HT1080 (cell line): Measurements from ENCODE around the gene MAN2A2. TPM values are rescaled to one million over a fixed set of nuclear protein-coding genes. Genes with fewer than 3 reads are reported as not detected.
"Not testable (repeated sequence)": the region's sequence is repeated elsewhere in the genome, so short reads cannot be mapped to it uniquely, and the experiment has no call there.

Experiments used
- DNase-seq: peaks from one replicate; pipeline ENCODE4 v3.0.0-alpha.2; 2015; ENCODE audit warnings: low read depth
- total RNA-seq: library from RNA; depleted of rRNA; stranded (reverse); fragments of >200 nt; shearing (Covaris generic); gene quantifications from 2 replicates; pipeline ENCODE4 v1.2.3, GENCODE V29; 2014

Gene MAN2A2
- total RNA-seq, 1 experiment from 2014 or later, result 12.5 TPM

DNA sequence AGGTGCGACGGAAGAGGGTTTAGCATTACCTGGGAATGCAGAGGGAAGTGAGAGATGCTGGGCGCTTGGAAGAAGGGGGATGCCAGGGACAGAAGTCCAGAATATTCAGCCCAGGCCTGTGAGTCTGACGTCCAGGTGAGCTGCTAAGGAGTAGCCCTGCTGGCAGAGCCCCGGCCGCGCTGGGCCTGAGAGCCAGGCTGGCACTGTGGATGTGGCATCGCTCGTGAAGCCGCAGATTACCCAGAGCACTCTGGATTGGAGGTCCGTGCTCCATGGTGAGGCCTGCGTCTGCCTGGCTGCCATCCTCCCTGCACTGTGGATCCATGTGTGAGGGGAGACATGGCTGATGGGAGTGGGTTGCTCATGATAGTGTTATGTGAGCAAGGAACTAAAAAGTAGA, 14.5 kb downstream of the MAN2A2 start:
- DNase-seq, result no peak

GRCh38 chr15:90918034-90918788, 15.1 kb downstream of the MAN2A2 start:
- no peak for DNase-seq

GRCh38 chr15:90918835-90919234, 15.7 kb downstream of the MAN2A2 start:
- no peak for DNase-seq

DNA sequence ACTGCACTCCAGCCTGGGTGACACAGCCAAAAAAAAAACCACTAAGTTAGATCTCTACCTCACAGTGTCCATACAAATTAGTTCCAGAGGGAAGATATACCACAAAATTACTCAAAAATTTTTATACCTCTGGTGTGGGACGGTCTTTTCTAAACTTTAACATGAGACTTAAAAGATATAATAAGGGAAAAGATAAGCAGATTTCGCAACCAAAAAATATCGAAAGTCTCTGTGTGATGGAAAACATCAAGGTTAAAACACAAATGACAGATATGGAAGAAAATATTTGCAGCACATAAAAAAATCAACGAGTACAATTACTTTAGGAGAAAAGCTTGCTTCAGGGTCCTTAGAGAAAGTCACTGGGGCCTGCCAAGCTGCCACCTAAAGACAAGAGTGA, 18.8 kb downstream of the MAN2A2 start:
- DNase-seq, result no peak

- not testable (repeated sequence) for DNase-seq
Observed at GRCh38 chr15:90922712-90923322, 19.7 kb downstream of the MAN2A2 start.

DNA sequence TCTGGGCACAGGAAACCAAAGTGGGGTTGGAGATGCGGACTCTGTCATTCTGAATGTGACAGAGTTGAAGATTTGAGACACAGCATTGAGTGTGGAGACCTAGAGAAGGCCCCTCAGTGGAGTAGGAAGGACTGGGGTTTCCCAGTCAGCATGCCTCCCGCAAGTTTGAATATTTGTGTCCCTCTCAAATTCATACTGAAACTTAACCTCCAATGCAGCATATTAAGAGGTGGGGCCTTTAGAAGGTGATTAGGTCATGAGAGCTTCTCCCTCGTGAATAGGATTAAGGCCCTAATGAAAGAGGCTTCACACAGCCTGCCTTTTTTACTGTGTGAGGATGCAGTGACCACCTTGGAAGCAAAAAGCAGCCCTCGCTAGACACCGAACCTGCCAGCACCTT, 21.3 kb downstream of the MAN2A2 start:
- no peak for DNase-seq

- not testable (repeated sequence) for DNase-seq
Observed at GRCh38 chr15:90926766-90927165, 23.7 kb downstream of the MAN2A2 start.

- not testable (repeated sequence) for DNase-seq
Observed at GRCh38 chr15:90928106-90928505, 25.0 kb downstream of the MAN2A2 start.

GRCh38 chr15:90929246-90930019, 26.3 kb downstream of the MAN2A2 start:
- no peak for DNase-seq

DNA sequence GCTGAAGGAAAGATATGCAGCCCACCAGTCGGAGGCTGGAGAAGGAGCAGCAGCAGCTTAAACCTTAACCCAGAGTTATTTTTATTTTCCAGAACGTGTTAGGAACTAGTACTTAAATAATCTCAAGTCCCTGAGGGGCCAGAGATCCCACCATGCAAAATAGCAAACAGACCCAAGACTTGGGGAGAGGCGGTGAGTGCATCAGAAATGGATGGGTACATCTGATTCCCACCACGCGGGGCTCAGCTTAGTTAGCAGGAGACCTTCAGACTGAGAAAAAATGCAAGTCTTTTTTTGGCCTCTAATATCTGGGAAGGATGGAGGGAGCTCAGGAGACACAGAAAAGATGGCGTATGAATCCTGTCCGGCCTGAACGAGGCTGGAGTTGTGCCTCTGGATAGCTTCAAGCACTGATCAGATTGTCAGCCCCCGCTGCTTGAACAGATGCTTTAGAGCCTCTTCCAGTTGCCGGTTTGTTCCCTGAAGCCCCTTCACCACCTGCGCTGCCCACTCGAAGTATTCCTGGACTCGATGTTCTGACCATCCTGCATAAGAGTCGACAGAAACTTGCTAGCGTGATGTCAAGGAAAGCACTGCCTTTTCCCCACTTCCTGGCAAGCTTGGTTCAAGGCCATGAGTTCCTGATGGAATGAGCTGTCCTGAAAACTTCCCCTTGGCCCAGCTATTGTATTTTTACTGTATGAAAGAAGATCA, 27.9 kb downstream of the MAN2A2 start:
- DNase-seq, result no peak

DNA sequence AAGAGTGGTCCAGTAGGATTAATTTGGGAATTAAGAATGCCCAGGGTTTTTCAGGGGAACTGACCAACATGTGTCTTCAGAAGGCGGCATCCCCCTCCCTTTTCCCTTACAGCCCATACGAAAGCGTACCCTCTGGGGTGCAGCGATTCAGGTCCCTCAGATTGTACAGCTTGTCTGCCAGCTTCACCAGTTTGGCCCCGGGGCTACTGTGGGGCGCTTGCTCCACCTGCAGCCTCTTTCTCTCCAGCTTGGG, 28.4 kb downstream of the MAN2A2 start:
- no peak for DNase-seq

- peak; percentile 82 for DNase-seq
Observed at GRCh38 chr15:90931828-90932659, 28.9 kb downstream of the MAN2A2 start, which contains the start of gene HDDC3. Gene HDDC3 (minus strand): TSS chr15:90932549. CDS start chr15:90932540, 9 bp downstream.

DNA sequence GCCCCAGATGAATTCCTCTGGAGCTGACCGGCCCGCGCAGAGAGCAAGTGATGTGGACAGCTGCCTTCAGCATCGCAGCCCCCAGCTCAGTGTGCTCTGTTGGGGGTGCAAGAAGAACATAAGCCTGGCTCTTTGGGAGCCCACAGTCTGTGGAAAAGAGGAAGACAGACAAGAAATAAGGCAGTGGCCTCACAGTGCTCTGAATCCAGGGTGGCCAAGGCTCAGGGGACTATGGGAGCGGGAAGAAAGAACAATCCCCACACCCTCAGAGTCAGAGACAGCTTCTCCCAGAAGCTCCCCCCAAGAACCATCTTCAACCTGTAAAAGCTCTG, 29.5 kb downstream of the MAN2A2 start:
- no peak for DNase-seq

DNA sequence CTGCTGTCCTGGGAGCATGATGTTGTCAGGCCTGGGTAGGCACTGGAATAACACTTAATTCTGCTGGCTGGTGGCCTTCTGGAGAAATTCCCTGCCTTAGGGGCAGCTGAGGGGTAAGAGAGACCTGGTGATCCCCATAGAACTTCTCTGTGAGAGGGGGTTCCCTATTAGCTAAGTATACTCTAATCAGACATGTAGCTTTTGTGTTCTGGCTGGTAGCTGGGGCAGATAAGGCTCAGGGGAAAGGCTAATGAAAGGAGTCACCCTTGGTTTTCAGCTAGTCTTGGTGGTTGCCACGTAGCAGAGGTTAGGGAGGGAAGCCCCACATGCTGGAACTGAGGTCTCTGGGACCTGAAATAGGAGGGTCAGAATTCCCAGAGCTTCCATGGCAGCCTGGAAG, 30.2 kb downstream of the MAN2A2 start:
- no peak for DNase-seq

- peak; percentile 76 for DNase-seq
Observed at GRCh38 chr15:90934256-90934948, 31.3 kb downstream of the MAN2A2 start.

- DNase-seq, result peak; percentile 82
Observed at GRCh38 chr15:90934949-90935751, 32.0 kb downstream of the MAN2A2 start, which contains the start of gene UNC45A. Gene UNC45A (plus strand): TSS chr15:90935285. CDS start chr15:90935325, 40 bp downstream.

DNA sequence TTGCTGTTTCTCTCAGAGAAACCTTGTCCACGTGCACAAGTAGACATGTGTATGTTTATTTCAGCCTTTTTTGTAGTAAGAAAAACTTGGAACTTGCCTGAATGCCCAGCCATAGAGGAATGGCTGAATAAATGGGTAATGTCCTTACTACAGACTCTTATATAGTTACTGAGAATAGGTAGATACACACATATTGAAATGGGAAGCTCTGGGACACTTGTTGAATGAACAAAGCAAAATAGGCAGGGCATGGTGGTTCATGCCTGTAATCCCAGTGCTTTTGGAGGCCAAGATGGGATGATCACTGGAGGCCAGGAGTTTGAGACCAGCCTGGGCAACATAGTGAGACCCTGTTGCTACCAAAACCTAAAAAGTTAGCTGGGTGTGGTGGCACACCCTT, 33.7 kb downstream of the MAN2A2 start:
- DNase-seq, result no peak

- no peak for DNase-seq
Observed at GRCh38 chr15:90938261-90938660, 35.2 kb downstream of the MAN2A2 start.

GRCh38 chr15:90939756-90940155, 36.7 kb downstream of the MAN2A2 start:
- no peak for DNase-seq
